Measurements from ENCODE around the gene DNAJC3.

DNA sequence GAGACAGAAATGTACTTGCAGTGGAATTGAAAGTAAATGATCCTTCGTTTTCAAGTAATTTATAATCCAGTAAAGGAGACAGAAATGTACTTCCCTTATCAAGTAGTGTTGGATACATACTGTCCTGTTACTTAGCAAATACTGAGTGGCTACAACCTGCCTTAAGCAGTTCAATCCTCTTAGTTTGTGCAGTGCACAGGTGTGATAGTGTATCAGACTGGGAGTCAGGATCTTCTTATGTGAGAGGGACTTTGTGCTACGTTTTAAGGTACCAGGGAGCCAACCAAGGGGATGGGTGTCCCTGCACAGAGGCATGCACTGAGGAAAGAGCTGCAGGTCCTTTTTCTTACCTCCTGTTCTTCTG lies 111.1 kb downstream of the DNAJC3 start:
- TF ChIP-seq, protein P1, sequence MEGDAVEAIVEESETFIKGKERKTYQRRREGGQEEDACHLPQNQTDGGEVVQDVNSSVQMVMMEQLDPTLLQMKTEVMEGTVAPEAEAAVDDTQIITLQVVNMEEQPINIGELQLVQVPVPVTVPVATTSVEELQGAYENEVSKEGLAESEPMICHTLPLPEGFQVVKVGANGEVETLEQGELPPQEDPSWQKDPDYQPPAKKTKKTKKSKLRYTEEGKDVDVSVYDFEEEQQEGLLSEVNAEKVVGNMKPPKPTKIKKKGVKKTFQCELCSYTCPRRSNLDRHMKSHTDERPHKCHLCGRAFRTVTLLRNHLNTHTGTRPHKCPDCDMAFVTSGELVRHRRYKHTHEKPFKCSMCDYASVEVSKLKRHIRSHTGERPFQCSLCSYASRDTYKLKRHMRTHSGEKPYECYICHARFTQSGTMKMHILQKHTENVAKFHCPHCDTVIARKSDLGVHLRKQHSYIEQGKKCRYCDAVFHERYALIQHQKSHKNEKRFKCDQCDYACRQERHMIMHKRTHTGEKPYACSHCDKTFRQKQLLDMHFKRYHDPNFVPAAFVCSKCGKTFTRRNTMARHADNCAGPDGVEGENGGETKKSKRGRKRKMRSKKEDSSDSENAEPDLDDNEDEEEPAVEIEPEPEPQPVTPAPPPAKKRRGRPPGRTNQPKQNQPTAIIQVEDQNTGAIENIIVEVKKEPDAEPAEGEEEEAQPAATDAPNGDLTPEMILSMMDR (conservative IDR thresholded peaks at IDR 0.05; ENCODE audit: low read length): no peak
- no peak for TF ChIP-seq EZH2phosphoT487 (IDR thresholded peaks at IDR 0.05; ENCODE audit: borderline replicate concordance)
